ENCODE data around the gene HSFX3.
A peak's percentile ranks its signal among the peaks of the same experiment; 100 is the strongest.
"Not testable (repeated sequence)": the region's sequence is repeated elsewhere in the genome, so short reads cannot be mapped to it uniquely, and the experiment has no call there.

The HSFX3 gene

DNA sequence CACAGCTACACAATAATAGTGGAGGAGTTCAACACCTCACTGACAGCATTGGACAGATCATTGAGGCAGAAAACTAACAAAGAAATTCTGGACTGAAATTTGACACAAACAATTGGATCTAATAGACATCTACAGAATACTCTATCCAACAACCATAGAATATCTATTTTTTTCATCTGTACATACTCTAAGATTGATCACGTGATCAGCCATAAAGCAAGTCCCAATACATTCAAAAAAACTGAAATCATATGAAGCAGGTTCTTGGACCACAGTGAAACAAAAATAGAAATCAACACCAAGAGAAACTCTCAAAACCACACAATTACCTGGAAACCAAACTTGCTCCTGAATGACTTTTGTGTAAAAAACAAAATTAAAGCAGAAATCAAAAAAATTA, 32.4 kb downstream of the HSFX3 start:
- DNase-seq (ENCODE audit: low spot score), result no peak

GRCh38 chrX:149516604-149517003, 33.1 kb downstream of the HSFX3 start:
- no peak for DNase-seq (ENCODE audit: low spot score)

- DNase-seq (ENCODE audit: low spot score), result no peak
Observed at GRCh38 chrX:149515954-149516602, 33.6 kb downstream of the HSFX3 start.

DNA sequence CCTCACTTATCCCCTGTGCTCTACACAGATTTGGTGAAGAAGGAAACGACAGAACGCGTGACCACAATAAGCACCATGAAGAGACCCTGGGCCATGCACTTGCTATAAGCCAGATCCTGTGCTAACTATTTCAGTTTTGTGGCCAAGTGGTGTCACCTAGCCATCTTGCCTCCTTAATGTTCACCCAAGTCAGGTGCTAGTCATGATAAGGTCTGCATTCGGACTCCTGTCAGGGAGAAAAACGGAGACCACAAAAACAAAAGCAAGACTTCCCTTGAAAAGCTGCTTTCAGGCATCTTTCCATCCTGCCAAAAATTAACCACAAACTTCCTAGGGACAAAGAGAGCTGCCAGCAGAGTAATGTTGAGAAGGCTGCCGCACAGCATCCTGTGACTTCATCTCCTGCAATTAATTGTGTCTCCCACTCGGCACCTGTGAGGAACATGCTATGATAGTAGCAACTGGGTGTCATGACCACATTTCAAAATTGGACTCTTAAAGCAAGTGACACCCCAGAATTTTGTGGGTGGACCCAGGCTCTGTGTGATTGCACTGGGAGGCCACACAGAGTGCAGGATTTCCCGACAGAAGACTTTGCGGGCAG, 35.8 kb downstream of the HSFX3 start:
- no peak for DNase-seq (ENCODE audit: low spot score)

DNA sequence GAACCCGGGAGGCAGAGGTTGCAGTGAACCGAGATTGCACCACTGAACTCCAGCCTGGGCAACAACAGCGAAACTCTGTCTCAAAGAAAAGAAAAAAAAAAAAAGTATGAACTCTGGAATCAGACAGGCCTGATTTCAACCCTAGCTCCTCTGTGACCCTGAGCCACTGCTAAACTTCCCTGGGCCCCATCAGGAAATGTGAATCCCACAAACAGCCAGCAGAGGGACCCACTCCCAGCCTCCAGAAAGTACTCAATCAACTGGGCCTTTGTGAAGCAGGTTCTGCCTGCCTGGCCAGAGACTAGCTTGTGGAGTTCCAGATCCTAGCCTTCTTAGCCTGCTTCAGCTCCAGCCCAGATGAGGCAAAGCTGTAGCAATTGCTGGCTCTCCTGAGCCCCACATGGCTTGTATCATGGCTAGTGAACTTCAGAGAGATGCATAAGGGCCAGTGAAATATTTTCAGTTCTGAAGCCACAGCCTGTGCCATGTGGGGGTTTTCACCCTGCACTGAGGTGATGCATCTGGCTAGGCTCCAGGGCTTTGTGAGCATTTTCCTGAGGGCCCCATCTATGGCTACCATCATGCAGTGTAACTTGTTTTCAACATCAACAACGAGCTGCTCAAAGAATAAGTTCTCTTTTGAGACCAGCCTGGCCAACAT, 37.4 kb downstream of the HSFX3 start:
- peak; percentile 49 for DNase-seq (ENCODE audit: low spot score)

DNA sequence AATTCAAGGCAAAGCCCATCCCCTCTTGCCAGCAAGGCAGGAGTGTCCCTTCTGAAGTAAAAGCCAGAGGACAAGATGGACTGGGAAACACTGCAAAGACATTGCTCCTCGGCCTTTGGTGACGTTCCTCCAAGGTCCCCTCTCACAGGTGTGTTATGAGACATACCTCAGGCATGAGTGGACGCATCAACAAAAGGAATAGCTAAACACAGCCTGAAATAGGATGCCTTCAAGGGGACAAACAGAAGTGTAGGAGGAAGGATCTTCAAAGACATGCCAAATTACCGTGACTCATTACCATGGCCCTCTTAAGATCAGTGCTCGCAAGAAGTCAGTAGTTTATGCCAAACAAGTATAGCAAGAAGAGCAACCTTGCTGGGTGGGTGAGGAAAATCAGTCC, 38.6 kb downstream of the HSFX3 start:
- DNase-seq (ENCODE audit: low spot score), result peak; percentile 79

GRCh38 chrX:149510386-149510785, 39.3 kb downstream of the HSFX3 start:
- no peak for DNase-seq (ENCODE audit: low spot score)

DNA sequence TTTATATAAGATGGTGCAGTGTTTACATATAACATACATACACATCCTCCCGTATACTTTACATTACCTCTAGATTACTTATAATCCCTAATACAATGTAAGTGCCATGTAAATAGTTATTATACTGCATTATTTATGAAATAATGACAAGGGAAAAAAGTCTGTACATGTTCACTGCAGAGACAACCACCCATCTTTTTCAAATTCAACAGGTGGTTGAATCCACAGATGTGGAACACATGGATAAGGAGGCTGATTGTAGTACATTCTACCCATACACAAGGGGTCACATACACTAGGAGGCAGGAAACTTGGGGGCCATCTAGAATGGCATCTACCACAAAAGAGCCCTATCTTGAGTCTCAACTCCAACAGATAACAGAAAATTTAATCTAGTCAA, 41.3 kb downstream of the HSFX3 start:
- no peak for DNase-seq (ENCODE audit: low spot score)

GRCh38 chrX:149506349-149506748, 43.4 kb downstream of the HSFX3 start:
- no peak for DNase-seq (ENCODE audit: low spot score)

GRCh38 chrX:149505671-149506070, 44.1 kb downstream of the HSFX3 start:
- DNase-seq (ENCODE audit: low spot score), result no peak

- peak; percentile 87 for DNase-seq (ENCODE audit: low spot score)
Observed at GRCh38 chrX:149504915-149505651, 44.6 kb downstream of the HSFX3 start, which contains the start of gene IDS. IDS (minus strand) TSS chrX:149505306; CDS start chrX:149505137, 169 bp downstream.

DNA sequence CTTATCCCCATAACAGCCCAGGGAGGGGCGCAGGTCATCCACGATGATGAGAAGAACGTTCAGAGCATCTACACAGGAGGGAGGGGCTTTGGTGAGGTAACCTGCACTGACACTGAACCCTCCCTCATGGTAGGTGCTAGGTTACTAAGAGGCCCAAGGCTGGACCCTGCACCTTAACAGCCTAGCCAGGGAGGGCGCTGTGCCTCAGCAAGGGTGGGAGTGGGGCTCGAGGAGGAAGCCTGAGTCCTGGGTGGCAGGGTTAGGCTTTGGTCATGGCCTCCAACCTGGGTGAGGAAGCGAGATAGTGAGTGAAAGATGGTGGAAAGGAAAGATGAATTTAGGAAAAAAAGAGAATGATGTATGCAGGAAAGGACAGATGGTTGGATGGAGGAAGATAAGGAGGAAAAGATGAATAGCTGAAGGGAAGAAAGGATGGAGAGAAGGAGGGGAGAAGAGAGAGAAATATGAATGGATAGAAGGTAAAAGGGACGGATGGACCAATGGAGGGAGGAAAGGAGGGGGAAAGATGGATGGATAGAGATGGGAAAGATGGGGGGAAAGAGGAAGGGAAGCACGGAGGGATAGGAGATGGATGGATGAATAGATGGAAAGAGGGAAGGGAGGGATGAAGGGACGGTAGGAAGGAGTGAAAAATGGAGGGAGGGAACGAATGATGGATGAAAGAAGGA, 45.4 kb downstream of the HSFX3 start:
- DNase-seq (ENCODE audit: low spot score), result peak; percentile 9

DNA sequence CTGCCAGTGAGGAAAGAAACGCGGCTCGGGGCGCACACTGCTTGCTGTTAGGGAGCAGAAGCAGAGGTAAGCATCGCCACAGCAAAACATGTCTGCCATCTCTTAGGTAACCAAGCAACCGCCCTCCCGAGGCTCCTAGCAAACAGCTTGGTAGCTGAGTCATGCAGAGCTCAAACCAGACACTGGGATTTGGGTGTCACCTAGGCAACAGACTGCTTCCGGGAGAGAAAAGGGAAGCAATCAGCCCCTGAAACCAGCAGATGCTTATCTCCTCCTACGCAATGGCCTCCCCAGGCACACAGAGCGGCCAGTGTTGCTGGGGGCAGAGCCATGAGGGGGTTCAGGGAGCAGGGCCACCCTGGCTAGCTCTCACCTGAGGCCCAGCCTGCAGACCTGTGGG, 46.3 kb downstream of the HSFX3 start:
- not testable (repeated sequence) for DNase-seq (ENCODE audit: low spot score)

GRCh38 chrX:149502923-149503322, 46.8 kb downstream of the HSFX3 start:
- not testable (repeated sequence) for DNase-seq (ENCODE audit: low spot score)

DNA sequence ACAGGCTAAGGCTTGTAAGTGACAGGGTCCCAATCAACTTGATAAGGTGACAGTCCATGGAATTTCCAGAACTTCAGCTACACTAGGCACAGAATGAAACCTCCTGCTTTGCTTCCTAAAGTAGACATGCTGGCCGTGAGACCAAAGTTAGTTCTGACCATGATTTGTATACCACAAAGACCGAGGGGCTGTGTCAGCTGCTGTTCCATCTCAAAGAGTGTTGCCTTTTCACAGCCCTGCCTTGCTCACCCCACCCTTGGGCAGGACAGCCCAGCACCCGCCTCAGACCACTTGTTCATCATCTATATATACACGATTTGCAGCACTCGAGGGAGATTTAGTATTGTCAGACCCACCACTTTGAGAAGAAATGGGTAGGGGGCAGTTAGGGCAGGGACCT, 50.0 kb downstream of the HSFX3 start:
- no peak for DNase-seq (ENCODE audit: low spot score)

GRCh38 chrX:149498767-149499166, 51.0 kb downstream of the HSFX3 start:
- DNase-seq (ENCODE audit: low spot score), result no peak
